H1 (cell line): Measurements from ENCODE around the gene CLN6. TPM values are rescaled to one million over a fixed set of nuclear protein-coding genes. Genes with fewer than 3 reads are reported as not detected.

Experiments used
- CTCF ChIA-PET: fragments of 300-600 bp; sonication (Branson Sonifier 250); formaldehyde crosslinking; loops from one replicate; lab custom pipeline; 2021; ENCODE audit not compliant: partially characterized antibody; lab: Charles Lee
- POLR2A ChIA-PET: fragments of 300-600 bp; sonication (Branson Sonifier 250); formaldehyde crosslinking; loops from one replicate; lab custom pipeline; 2021; ENCODE audit warnings: inconsistent platforms; ENCODE audit not compliant: partially characterized antibody; lab: Charles Lee
- DNase-seq, 2 experiments: peaks; one replicate each; pipeline versions ENCODE4 v3.0.0 to v3.0.0-alpha.2; 2010 to 2022; ENCODE audit warnings: low spot score in 2 of 2, low read depth in 1 of 2, mixed read lengths in 1 of 2
- FAIRE-seq: peaks from 2 replicates; lab custom pipeline; 2011; peaks lifted over from hg19 to GRCh38; lab: Jason Lieb, UNC
- H2AFZ ChIP-seq: 2 replicates; pipeline ENCODE4 v1.8.1; 2012; ENCODE audit warnings: low read length, inconsistent platforms
- H2AK5ac ChIP-seq: 2 replicates; pipeline ENCODE4 v1.6.1; 2013; ENCODE audit warnings: low read depth, low read length
- H2BK120ac ChIP-seq: replicated peaks from 2 replicates; pipeline ENCODE3; 2013; ENCODE audit warnings: low read depth, low read length, inconsistent platforms
- H2BK12ac ChIP-seq: 2 replicates; pipeline ENCODE4 v1.6.1; 2013; ENCODE audit warnings: low read depth, low read length
- H2BK15ac ChIP-seq: 2 replicates; pipeline ENCODE4 v1.6.1; 2013; ENCODE audit warnings: low read length
- H2BK20ac ChIP-seq: 2 replicates; pipeline ENCODE4 v1.6.1; 2013; ENCODE audit warnings: low read length
- H2BK5ac ChIP-seq: 2 replicates; pipeline ENCODE4 v1.6.1; 2013; ENCODE audit warnings: low read depth, low read length
- H3K14ac ChIP-seq: 2 replicates; pipeline ENCODE4 v1.6.1; 2013; ENCODE audit warnings: inconsistent platforms; ENCODE audit not compliant: insufficient read length
- H3K18ac ChIP-seq: 2 replicates; pipeline ENCODE4 v1.6.1; 2013; ENCODE audit warnings: low read length; ENCODE audit errors: extremely low read depth
- H3K23ac ChIP-seq: 2 replicates; pipeline ENCODE4 v1.6.1; 2013; ENCODE audit warnings: inconsistent platforms; ENCODE audit not compliant: insufficient read length
- H3K23me2 ChIP-seq: 2 replicates; pipeline ENCODE4 v1.6.1; 2013; ENCODE audit warnings: low read depth, low read length
- H3K27ac ChIP-seq: 2 replicates; pipeline ENCODE4 v1.6.1; 2011; ENCODE audit warnings: low read depth, low read length, inconsistent platforms
- H3K27me3 ChIP-seq, 4 experiments: replicated peaks in 1 of 4; 1 replicate in 1 of 4; 2 replicates in 3 of 4; pipeline versions ENCODE4 v1.6.1 to v1.8.1; 2011 to 2013; ENCODE audit warnings: low read length in 3 of 4, mild to moderate bottlenecking in 3 of 4, inconsistent platforms in 2 of 4, mixed read lengths in 2 of 4, moderate library complexity in 1 of 4; ENCODE audit not compliant: control insufficient read depth in 3 of 4, insufficient read depth in 3 of 4; ENCODE audit errors: extremely low read depth in 1 of 4
- H3K36me3 ChIP-seq, 4 experiments: 2 replicates each; pipeline versions ENCODE4 v1.6.1 to v1.8.1; 2011 to 2013; ENCODE audit warnings: mild to moderate bottlenecking in 4 of 4, low read length in 3 of 4, moderate library complexity in 2 of 4, control low read depth in 1 of 4, inconsistent platforms in 1 of 4; ENCODE audit not compliant: insufficient read depth in 4 of 4, control insufficient read depth in 2 of 4
- H3K4ac ChIP-seq: replicated peaks from 2 replicates; pipeline ENCODE3; 2013; ENCODE audit warnings: low read length, low read depth, mixed read lengths, inconsistent platforms; ENCODE audit not compliant: insufficient read length
- H3K4me1 ChIP-seq, 4 experiments: replicated peaks in 1 of 4; 1 replicate in 1 of 4; 2 replicates in 3 of 4; pipeline versions ENCODE4 v1.6.1 to v1.8.1; 2011 to 2013; ENCODE audit warnings: low read length in 3 of 4, inconsistent platforms in 2 of 4, mixed read lengths in 1 of 4; ENCODE audit not compliant: insufficient read depth in 4 of 4, control insufficient read depth in 3 of 4
- H3K4me2 ChIP-seq, 2 experiments: 2 replicates each; pipeline versions ENCODE4 v1.6.1 to v1.8.1; 2011 to 2013; ENCODE audit warnings: low read depth in 2 of 2, low read length in 2 of 2, control low read depth in 1 of 2, inconsistent platforms in 1 of 2, mild to moderate bottlenecking in 1 of 2; ENCODE audit not compliant: insufficient read depth in 1 of 2
- H3K4me3 ChIP-seq, 4 experiments: fragments of 200-600, 300-600 bp in 1 of 4; sonication (generic), shearing (Covaris generic), sonication (Bioruptor Twin) in 1 of 4; 2 replicates each; pipeline versions ENCODE4 v1.5.1 to v1.8.1; 2011 to 2016; ENCODE audit warnings: low read length in 4 of 4, low read depth in 3 of 4, control low read depth in 2 of 4, inconsistent platforms in 2 of 4, mild to moderate bottlenecking in 2 of 4, mixed read lengths in 1 of 4, moderate library complexity in 1 of 4; ENCODE audit not compliant: insufficient read depth in 2 of 4; ENCODE audit errors: extremely low read depth in 1 of 4
- H3K56ac ChIP-seq: replicated peaks from 2 replicates; pipeline ENCODE3; 2013; ENCODE audit warnings: low read depth, mild to moderate bottlenecking, mixed read lengths, low read length, inconsistent platforms; ENCODE audit not compliant: insufficient read length
- H3K79me1 ChIP-seq: 2 replicates; pipeline ENCODE4 v1.6.1; 2013; ENCODE audit warnings: low read depth, low read length, control low read depth
- H3K79me2 ChIP-seq, 2 experiments: 2 replicates each; pipeline versions ENCODE4 v1.6.1 to v1.8.1; 2012 to 2013; ENCODE audit warnings: low read length in 2 of 2, mild to moderate bottlenecking in 2 of 2, inconsistent platforms in 1 of 2; ENCODE audit not compliant: insufficient read depth in 2 of 2, control insufficient read depth in 1 of 2
- H3K9ac ChIP-seq, 4 experiments: replicated peaks in 1 of 4; 1 replicate in 1 of 4; 2 replicates in 3 of 4; pipeline versions ENCODE4 v1.6.1 to v1.8.1; 2011 to 2013; ENCODE audit warnings: low read depth in 3 of 4, low read length in 3 of 4, control low read depth in 2 of 4, mild to moderate bottlenecking in 2 of 4, moderate library complexity in 2 of 4, inconsistent platforms in 1 of 4; ENCODE audit errors: extremely low read depth in 1 of 4
- H3K9me3 ChIP-seq, 2 experiments: 2 replicates each; pipeline versions ENCODE4 v1.6.1 to v1.8.1; 2012 to 2013; ENCODE audit warnings: mild to moderate bottlenecking in 2 of 2, moderate library complexity in 2 of 2, control low read depth in 1 of 2, inconsistent platforms in 1 of 2, low read depth in 1 of 2, low read length in 1 of 2, mixed read lengths in 1 of 2; ENCODE audit not compliant: insufficient read depth in 2 of 2
- H4K20me1 ChIP-seq, 2 experiments: replicated peaks in 1 of 2; 2 replicates each; pipeline versions ENCODE3 to v1.8.1; 2011 to 2013; ENCODE audit warnings: inconsistent platforms in 2 of 2, low read length in 2 of 2, mild to moderate bottlenecking in 1 of 2; ENCODE audit not compliant: insufficient read depth in 2 of 2, control insufficient read depth in 1 of 2
- H4K5ac ChIP-seq: 2 replicates; pipeline ENCODE4 v1.6.1; 2013; ENCODE audit warnings: low read length, low read depth, mixed read lengths, inconsistent platforms; ENCODE audit not compliant: insufficient read length
- H4K8ac ChIP-seq: 2 replicates; pipeline ENCODE4 v1.8.0; 2013; ENCODE audit warnings: mild to moderate bottlenecking, moderate library complexity, low read length, inconsistent platforms; ENCODE audit not compliant: insufficient read depth; ENCODE audit errors: extremely low read depth
- H4K91ac ChIP-seq: replicated peaks from 2 replicates; pipeline ENCODE3; 2013; ENCODE audit warnings: low read length, mixed read lengths, inconsistent platforms; ENCODE audit not compliant: insufficient read length
- BCL11A ChIP-seq, 2 experiments: IDR thresholded peaks; one replicate each; pipeline ENCODE4 v1.6.1; 2011; ENCODE audit warnings: low read depth in 2 of 2, low read length in 2 of 2, mild to moderate bottlenecking in 2 of 2
- CBX5 ChIP-seq: fragments of 300-800, 300-1000 bp; sonication (generic); IDR thresholded peaks from 2 replicates; pipeline ENCODE4 v1.7.1; 2016; ENCODE audit warnings: antibody characterized with exemption, low read length, low read depth
- GABPA ChIP-seq: IDR thresholded peaks from 2 replicates; pipeline ENCODE4 v1.6.1; 2011; ENCODE audit warnings: mild to moderate bottlenecking, low read length, moderate library complexity, borderline replicate concordance; ENCODE audit not compliant: insufficient read depth
- HDAC2 ChIP-seq, 2 experiments: fragments of 300-600 bp in 1 of 2; sonication (generic) in 1 of 2; IDR thresholded peaks; 2 replicates each; pipeline ENCODE4 v1.6.1; 2011 to 2012; ENCODE audit warnings: low read depth in 2 of 2, low read length in 2 of 2, mild to moderate bottlenecking in 2 of 2, moderate library complexity in 2 of 2, borderline replicate concordance in 1 of 2, inconsistent platforms in 1 of 2
- NANOG ChIP-seq: IDR thresholded peaks from 2 replicates; pipeline ENCODE4 v1.6.1; 2011; ENCODE audit warnings: low read length, low read depth, mild to moderate bottlenecking, inconsistent platforms; ENCODE audit not compliant: insufficient read depth, poor library complexity, severe bottlenecking
- POLR2A ChIP-seq, 2 experiments: IDR thresholded peaks; 1 replicate in 1 of 2; 2 replicates in 1 of 2; pipeline ENCODE4 v1.6.1; 2011; ENCODE audit warnings: low read depth in 2 of 2, low read length in 2 of 2, mild to moderate bottlenecking in 2 of 2; ENCODE audit errors: control extremely low read depth in 1 of 2
- TAF1 ChIP-seq: IDR thresholded peaks from 2 replicates; pipeline ENCODE4 v1.6.1; 2011; ENCODE audit warnings: mild to moderate bottlenecking, low read depth, low read length
- YY1 ChIP-seq: IDR thresholded peaks from 2 replicates; pipeline ENCODE4 v1.6.1; 2011; ENCODE audit warnings: low read depth, mild to moderate bottlenecking, low read length
- ZNF274 ChIP-seq: IDR thresholded peaks from 2 replicates; pipeline ENCODE4 v1.7.0; 2012; ENCODE audit warnings: low read length, borderline replicate concordance; ENCODE audit errors: extremely low read depth
- WGBS, 2 experiments: shearing (Covaris generic) in 1 of 2; methylation state at CpG; one replicate each; pipeline versions ENCODE4 v1.1.6 to v1.1.7; 2013 to 2015; ENCODE audit warnings: low lambda C conversion rate in 2 of 2, mixed read lengths in 2 of 2, inconsistent platforms in 1 of 2, low coverage in 1 of 2, missing lambda C conversion rate in 1 of 2; ENCODE audit not compliant: insufficient replicate concordance in 2 of 2, insufficient coverage in 1 of 2, insufficient read length in 1 of 2; ENCODE audit errors: extremely low coverage in 1 of 2, missing lambda C conversion rate in 1 of 2; 5-methylcytosine and 5-hydroxymethylcytosine counted together
- polyA plus RNA-seq, 7 experiments: library from polyadenylated mRNA; depleted of rRNA in 3 of 7; stranded (reverse) in 5 of 7; unstranded in 2 of 7; fragments of >200 nt in 5 of 7; fragments of 200-250 nt in 2 of 7; gene quantifications; 1 replicate in 5 of 7; 2 replicates in 1 of 7; 4 replicates in 1 of 7; pipeline versions ENCODE4 v1.2.1 to v1.2.3, GENCODE V29; 2011 to 2013; ENCODE audit warnings: missing spikeins in 2 of 7, mixed read lengths in 2 of 7
- total RNA-seq: library from RNA; stranded (reverse); fragmentation: NEBNext Ultra II Directional; extraction: Animal tissue kit (Norgen Biotek cat#: 25700); gene quantifications from 2 replicates; pipeline ENCODE4 v1.2.1, GENCODE V29; 2021
- TF ChIP-seq, protein P1 (sequence below): IDR thresholded peaks from 2 replicates; pipeline ENCODE4 v1.6.1; 2012; ENCODE audit warnings: inconsistent platforms

The CLN6 gene
- total and polyA plus RNA-seq, 2 of the 8 experiments (the other 6 are each of a cell fraction or from before 2014, with no cell fraction given): 60.0 to 137 TPM

DNA sequence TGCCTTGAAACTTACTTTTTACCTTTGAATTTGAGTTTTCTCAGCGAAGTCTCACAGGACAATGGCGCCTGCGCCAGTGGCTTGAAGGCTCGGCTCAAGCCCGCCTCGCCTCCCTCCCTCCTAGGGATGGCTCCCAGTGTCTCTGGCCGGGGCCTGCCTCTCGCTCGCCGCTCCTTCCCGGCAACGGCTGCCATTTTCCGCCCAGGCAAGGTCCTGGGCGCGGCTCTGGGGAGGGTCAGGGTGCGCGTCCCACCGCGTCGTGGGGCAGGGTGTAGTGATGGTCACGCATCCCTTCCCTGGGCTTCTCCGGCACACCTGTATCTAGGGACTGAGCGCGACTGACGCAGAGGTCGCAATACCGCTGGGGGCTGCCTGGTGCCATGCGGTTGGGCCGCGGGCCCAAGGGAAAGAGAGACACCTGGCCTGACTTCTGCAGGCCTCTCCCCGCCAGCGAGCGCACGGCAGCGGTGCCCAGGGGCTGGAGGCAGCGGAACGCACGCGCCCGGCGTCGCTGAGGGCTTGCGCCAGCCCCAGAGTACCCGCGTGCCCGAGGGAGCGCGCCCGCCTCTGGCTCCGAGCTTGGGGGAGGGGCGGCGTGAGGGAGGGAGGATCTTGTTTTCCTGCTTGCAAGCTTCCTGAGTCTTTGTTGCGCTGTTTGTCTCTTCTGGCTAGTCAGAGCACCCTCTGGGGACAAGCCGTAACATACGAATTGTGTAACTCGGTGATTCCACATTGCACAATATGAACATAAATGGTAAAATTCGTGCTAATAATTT lies 27.3 kb upstream of the CLN6 start:
- Histone ChIP-seq H4K20me1 (no peaks in the 10 kb centered on the region), H3K27ac (peak overlapping the region; percentile 95), H2AK5ac (peak overlapping the region; percentile 88; the same call in 1 of the 2 replicates), H2BK20ac (peak overlapping the region; percentile 61), H4K5ac (peak overlapping the region; percentile 96), H3K23ac (no peak overlapping the region), H3K4me2 (peak overlapping the region; percentile 70 to 78), H2BK12ac (peak overlapping the region; percentile 92; the same call in 1 of the 2 replicates), H4K91ac (peak overlapping the region; percentile 100), H3K9me3 (no peaks in the 10 kb centered on the region; a peak in 1 of 4 replicates), H3K23me2 (no peaks in the 10 kb centered on the region; the same call in 1 of the 2 replicates), H2AFZ (peak overlapping the region; percentile 1; the same call in 1 of the 2 replicates), H3K79me2 (no peaks in the 10 kb centered on the region), H2BK120ac (peak overlapping the region; percentile 79), H3K4ac (peak overlapping the region; percentile 91), H3K56ac (peak overlapping the region; percentile 92), H2BK5ac (peak overlapping the region; percentile 99), H3K4me1 (peaks cover 0 to 10% (median 6%) of the 10 kb centered on the region in 4 experiments; a peak in 4 of 7 replicates), H3K14ac (no peak overlapping the region), H3K9ac (peak overlapping the region; percentile 64 to 88 (median 76)), H2BK15ac (peak overlapping the region; percentile 95; the same call in 1 of the 2 replicates), H3K79me1 (no peaks in the 10 kb centered on the region), H3K18ac (peak overlapping the region; percentile 98), H3K4me3 (peak overlapping the region; percentile 38 to 57 (median 46)), H3K36me3 (no peaks in the 10 kb centered on the region), H3K27me3 (no peaks in the 10 kb centered on the region), H4K8ac (peak overlapping the region; percentile 99)
- ChIA-PET CTCF (interaction anchor here (0.9 to 11.0 kb wide), 4 partner anchors 14 to 49 kb away, joined by 3 to 199 read pairs (median 38); partner anchors contain the start of gene FEM1B), POLR2A (interaction anchor here (0.7 to 2.3 kb wide), 16 partner anchors 9 to 69 kb away, joined by 3 to 32 read pairs (median 5); partner anchors contain the start of gene FEM1B)
- peak; percentile 65 for FAIRE-seq
- DNase-seq: peak; percentile 88 to 94
- WGBS, 2 experiments: 10% methylated on average over 55 of the region's 57 CpGs; no CpG with 5 or more reads in 1 of the 2 experiments
- peak; percentile 85 for TF ChIP-seq YY1
- TF ChIP-seq TAF1: peak; percentile 73
- TF ChIP-seq, protein P1, sequence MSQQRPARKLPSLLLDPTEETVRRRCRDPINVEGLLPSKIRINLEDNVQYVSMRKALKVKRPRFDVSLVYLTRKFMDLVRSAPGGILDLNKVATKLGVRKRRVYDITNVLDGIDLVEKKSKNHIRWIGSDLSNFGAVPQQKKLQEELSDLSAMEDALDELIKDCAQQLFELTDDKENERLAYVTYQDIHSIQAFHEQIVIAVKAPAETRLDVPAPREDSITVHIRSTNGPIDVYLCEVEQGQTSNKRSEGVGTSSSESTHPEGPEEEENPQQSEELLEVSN: peak; percentile 92
- peak in 1 of 2 experiments; percentile 17 for TF ChIP-seq BCL11A (IDR thresholded peaks at IDR 0.05; ENCODE audit: low read depth in 2 of 2, low read length in 2 of 2)
- peak; percentile 21; the same call in 1 of the 2 replicates for TF ChIP-seq GABPA
- TF ChIP-seq POLR2A (IDR thresholded peaks at IDR 0.05; ENCODE audit: control extremely low read depth in 1 of 2, low read depth in 2 of 2, low read length in 2 of 2): peak; percentile 75 to 93
- no peak for TF ChIP-seq CBX5
- TF ChIP-seq ZNF274: no peak
- peak; percentile 42 for TF ChIP-seq NANOG
- peak in 1 of 2 experiments; percentile 58; a peak in 1 of 4 replicates for TF ChIP-seq HDAC2 (IDR thresholded peaks at IDR 0.05; ENCODE audit: borderline replicate concordance in 1 of 2, low read depth in 2 of 2, low read length in 2 of 2)
